Parathyroid adenoma (tissue), 2 donors: ENCODE data around the gene CCL20.
A peak's percentile ranks its signal among the peaks of the same experiment; 100 is the strongest.

Source experiments
- H2AFZ ChIP-seq: fragments of 300-600 bp; sonication (generic); one replicate; pipeline ENCODE4 v1.7.0; 2017; ENCODE audit warnings: antibody characterized with exemption, mild to moderate bottlenecking
- H3K27ac ChIP-seq: fragments of 300-600 bp; sonication (generic); one replicate; pipeline ENCODE4 v1.7.0; 2017
- H3K27me3 ChIP-seq: fragments of 300-600 bp; sonication (generic); one replicate; pipeline ENCODE4 v1.7.0; 2017; ENCODE audit warnings: low read length; ENCODE audit not compliant: control insufficient read depth, insufficient read depth
- H3K36me3 ChIP-seq: fragments of 300-600 bp; sonication (generic); one replicate; pipeline ENCODE4 v1.7.0; 2017; ENCODE audit warnings: low read length; ENCODE audit not compliant: control insufficient read depth, insufficient read depth
- H3K4me1 ChIP-seq: fragments of 300-600 bp; sonication (generic); one replicate; pipeline ENCODE4 v1.7.0; 2017; ENCODE audit warnings: control low read depth
- H3K4me2 ChIP-seq: fragments of 300-600 bp; sonication (generic); one replicate; pipeline ENCODE4 v1.7.0; 2017; ENCODE audit warnings: low read length
- H3K4me3 ChIP-seq: fragments of 300-600 bp; sonication (generic); one replicate; pipeline ENCODE4 v1.7.0; 2017; ENCODE audit warnings: low read depth, low read length
- H3K79me2 ChIP-seq: fragments of 300-600 bp; sonication (generic); one replicate; pipeline ENCODE4 v1.7.0; 2017; ENCODE audit warnings: control low read depth
- H3K9ac ChIP-seq: fragments of 300-600 bp; sonication (generic); one replicate; pipeline ENCODE4 v1.7.0; 2017; ENCODE audit warnings: mild to moderate bottlenecking
- H3K9me3 ChIP-seq: fragments of 300-600 bp; sonication (generic); one replicate; pipeline ENCODE4 v1.7.0; 2017; ENCODE audit warnings: low read length; ENCODE audit not compliant: control insufficient read depth
- TF ChIP-seq, protein P1 (sequence below): fragments of 300-600 bp; sonication (generic); IDR thresholded peaks from one replicate; pipeline ENCODE4 v1.7.0; 2017; ENCODE audit warnings: antibody characterized with exemption, mild to moderate bottlenecking
- donor health status: primary hyperparathyroidism.

Gene CCL20, protein sequence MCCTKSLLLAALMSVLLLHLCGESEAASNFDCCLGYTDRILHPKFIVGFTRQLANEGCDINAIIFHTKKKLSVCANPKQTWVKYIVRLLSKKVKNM

DNA sequence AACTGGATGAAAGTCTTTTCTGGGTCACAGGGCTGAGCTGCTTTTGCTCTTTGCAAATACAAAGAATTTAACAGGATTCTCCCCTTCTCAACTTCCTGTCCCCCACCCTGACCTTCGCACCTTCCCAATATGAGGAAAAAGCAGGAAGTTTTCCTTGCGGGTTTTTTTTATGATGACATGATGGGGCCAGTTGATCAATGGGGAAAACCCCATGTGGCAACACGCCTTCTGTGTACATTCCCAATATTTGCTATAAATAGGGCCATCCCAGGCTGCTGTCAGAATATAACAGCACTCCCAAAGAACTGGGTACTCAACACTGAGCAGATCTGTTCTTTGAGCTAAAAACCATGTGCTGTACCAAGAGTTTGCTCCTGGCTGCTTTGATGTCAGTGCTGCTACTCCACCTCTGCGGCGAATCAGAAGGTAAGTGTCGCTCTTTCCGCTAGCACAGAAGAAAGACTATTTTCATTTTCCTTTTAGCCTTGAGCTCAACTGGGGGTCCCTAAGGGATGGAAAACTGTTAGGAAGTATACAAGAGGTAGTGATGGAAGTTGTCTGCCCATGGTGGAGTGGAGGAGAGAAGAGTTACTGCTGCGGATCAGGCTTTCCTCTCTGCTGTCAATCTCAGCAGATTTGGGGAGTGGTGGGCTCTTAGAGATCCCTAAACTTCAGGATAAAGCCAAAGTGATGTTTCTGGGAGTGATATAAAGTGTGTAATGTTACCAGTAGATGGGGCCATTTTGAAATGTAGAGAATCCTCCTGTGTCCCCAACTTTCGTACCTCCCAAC is at the start of gene CCL20:
TSS of gene CCL20 (plus strand) at position 281 of the 792 bp plus-strand sequence. CDS start at position 351, 70 bp downstream.
- Histone ChIP-seq H3K36me3 (no peaks in the 10 kb centered on the region), H3K4me3 (no peak within 1 kb of the TSS), H3K4me2 (no peak within 1 kb of the TSS), H3K4me1 (no peaks in the 10 kb centered on the region), H3K9me3 (no peaks in the 10 kb centered on the region), H3K27ac (no peak within 1 kb of the TSS), H3K79me2 (no peaks in the 10 kb centered on the region), H2AFZ (no peak within 1 kb of the TSS), H3K27me3 (no peaks in the 10 kb centered on the region), H3K9ac (no peak within 1 kb of the TSS)
- TF ChIP-seq, protein P1, sequence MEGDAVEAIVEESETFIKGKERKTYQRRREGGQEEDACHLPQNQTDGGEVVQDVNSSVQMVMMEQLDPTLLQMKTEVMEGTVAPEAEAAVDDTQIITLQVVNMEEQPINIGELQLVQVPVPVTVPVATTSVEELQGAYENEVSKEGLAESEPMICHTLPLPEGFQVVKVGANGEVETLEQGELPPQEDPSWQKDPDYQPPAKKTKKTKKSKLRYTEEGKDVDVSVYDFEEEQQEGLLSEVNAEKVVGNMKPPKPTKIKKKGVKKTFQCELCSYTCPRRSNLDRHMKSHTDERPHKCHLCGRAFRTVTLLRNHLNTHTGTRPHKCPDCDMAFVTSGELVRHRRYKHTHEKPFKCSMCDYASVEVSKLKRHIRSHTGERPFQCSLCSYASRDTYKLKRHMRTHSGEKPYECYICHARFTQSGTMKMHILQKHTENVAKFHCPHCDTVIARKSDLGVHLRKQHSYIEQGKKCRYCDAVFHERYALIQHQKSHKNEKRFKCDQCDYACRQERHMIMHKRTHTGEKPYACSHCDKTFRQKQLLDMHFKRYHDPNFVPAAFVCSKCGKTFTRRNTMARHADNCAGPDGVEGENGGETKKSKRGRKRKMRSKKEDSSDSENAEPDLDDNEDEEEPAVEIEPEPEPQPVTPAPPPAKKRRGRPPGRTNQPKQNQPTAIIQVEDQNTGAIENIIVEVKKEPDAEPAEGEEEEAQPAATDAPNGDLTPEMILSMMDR, result no peak

DNA sequence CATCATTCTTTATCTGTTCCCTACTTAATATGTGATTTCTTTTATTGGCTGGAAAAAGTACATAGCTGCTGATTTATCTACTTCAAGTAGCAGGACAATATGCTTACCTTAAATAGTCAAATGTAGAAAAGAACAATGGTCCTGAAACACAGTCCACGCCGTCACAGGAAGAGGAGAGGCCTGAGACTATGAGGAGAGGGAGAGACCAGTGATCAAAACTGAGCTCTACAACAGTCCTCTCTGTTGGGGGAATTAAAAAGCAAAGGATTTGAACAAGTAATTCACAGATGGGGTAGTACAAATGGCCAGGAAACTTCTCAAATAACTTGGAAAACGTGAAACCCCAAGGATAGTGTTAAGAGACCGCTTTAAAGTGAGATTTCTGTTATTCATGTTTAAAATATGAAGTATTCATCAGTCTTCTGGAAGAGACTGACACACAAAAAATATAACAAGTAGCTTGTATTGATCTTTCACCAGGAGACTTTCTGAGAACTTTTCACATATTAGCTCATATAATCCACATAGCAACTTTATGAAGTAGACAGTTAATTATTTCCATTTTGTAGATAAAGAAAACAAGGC is 47.8 kb upstream of the CCL20 start:
- H3K79me2 ChIP-seq, result no peaks in the 10 kb centered on the region
- no peaks in the 10 kb centered on the region for H3K36me3 ChIP-seq
- H3K9me3 ChIP-seq, result no peaks in the 10 kb centered on the region
- H3K27ac ChIP-seq, result no peak overlapping the region
- H3K4me3 ChIP-seq, result no peak overlapping the region
- no peak overlapping the region for H3K9ac ChIP-seq
- H3K27me3 ChIP-seq, result no peaks in the 10 kb centered on the region
- no peak overlapping the region for H3K4me2 ChIP-seq
- H2AFZ ChIP-seq, result peak overlapping the region; percentile 47
- TF ChIP-seq, protein P1, result no peak
- H3K4me1 ChIP-seq, result no peaks in the 10 kb centered on the region

DNA sequence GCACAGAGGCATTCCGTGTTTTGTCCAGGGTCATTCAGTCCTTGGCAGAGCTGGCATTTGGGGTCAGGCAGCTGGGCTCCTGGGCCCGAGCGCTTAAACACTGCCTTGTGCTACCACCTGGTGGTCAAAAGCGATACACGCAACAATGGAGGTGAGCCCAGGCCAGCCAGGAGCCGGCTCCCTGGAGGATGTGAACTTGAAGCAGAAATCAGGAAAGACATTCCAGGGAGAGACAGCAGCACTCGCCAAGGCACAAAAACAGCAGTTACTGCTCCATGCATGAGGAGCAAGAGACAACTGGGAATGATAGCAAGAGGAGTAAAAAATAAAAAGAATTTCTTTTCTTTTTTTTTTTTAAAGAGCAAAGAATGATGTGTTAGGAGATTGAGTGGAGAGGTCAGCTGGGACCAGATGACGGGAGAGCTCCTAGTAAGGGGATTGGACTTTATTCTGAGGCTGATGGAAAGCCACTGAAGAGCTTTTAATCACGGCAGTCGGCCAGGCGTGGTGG is 47.2 kb upstream of the CCL20 start:
- no peak overlapping the region for H3K4me3 ChIP-seq
- TF ChIP-seq, protein P1, result peak; percentile 83
- H3K36me3 ChIP-seq, result no peaks in the 10 kb centered on the region
- no peaks in the 10 kb centered on the region for H3K9me3 ChIP-seq
- no peaks in the 10 kb centered on the region for H3K79me2 ChIP-seq
- H3K27me3 ChIP-seq, result no peaks in the 10 kb centered on the region
- H3K4me1 ChIP-seq, result no peaks in the 10 kb centered on the region
- H3K4me2 ChIP-seq, result no peak overlapping the region
- H3K9ac ChIP-seq, result no peak overlapping the region
- H3K27ac ChIP-seq, result no peak overlapping the region
- peak overlapping the region; percentile 6 for H2AFZ ChIP-seq

DNA sequence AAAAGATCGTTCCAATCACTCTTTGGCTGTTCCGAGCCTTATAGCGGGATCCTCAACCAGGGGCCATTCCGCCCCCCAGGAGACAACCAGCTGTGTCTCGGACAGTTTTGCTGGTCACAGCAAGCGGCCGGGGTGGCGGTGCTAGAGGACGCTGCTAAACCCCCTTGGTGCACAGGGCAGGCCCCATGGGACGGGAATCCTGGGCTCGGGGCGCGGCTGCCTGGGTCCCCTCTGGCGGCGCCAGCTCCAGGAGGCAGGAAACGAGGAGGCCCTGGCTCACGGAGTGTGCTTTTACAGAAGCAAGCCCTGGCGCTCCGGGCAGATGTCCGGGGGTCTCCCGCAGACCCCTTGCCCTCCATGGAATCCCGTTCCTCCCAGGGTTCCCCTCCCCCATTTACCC is 45.8 kb upstream of the CCL20 start:
- H2AFZ ChIP-seq, result no peak overlapping the region
- no peak overlapping the region for H3K4me3 ChIP-seq
- no peaks in the 10 kb centered on the region for H3K36me3 ChIP-seq
- H3K79me2 ChIP-seq, result no peaks in the 10 kb centered on the region
- no peaks in the 10 kb centered on the region for H3K27me3 ChIP-seq
- H3K27ac ChIP-seq, result no peak overlapping the region
- no peaks in the 10 kb centered on the region for H3K9me3 ChIP-seq
- no peaks in the 10 kb centered on the region for H3K4me1 ChIP-seq
- TF ChIP-seq, protein P1, result no peak
- H3K9ac ChIP-seq, result no peak overlapping the region
- no peak overlapping the region for H3K4me2 ChIP-seq
